Measurements from ENCODE around the gene RHBDF1.

DNA sequence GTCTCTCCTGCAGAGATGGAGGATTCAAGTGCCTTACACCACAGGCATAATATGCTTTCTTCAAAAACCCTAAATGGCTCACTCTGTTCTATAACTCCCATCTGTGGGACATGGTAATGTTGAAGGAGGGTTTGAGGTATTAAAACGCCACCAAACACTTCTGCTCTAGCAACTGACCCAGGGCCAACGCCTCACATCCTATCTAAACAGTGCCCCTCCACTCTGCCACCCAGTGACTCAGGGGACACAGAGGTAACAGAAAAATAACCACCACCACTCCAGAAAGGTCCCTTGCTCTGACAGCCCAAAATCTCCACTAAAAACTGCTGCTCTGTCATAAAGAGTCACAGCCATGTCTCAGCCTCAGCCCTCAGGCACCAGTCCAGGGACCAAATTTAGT, 48.3 kb upstream of the RHBDF1 start:
- TF ChIP-seq, protein P1, sequence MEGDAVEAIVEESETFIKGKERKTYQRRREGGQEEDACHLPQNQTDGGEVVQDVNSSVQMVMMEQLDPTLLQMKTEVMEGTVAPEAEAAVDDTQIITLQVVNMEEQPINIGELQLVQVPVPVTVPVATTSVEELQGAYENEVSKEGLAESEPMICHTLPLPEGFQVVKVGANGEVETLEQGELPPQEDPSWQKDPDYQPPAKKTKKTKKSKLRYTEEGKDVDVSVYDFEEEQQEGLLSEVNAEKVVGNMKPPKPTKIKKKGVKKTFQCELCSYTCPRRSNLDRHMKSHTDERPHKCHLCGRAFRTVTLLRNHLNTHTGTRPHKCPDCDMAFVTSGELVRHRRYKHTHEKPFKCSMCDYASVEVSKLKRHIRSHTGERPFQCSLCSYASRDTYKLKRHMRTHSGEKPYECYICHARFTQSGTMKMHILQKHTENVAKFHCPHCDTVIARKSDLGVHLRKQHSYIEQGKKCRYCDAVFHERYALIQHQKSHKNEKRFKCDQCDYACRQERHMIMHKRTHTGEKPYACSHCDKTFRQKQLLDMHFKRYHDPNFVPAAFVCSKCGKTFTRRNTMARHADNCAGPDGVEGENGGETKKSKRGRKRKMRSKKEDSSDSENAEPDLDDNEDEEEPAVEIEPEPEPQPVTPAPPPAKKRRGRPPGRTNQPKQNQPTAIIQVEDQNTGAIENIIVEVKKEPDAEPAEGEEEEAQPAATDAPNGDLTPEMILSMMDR (IDR thresholded peaks at IDR 0.05; ENCODE audit: insufficient read depth, low read depth, low read length), result no peak
- no peak for TF ChIP-seq EZH2 (IDR thresholded peaks at IDR 0.05; ENCODE audit: insufficient read depth, low read length)
